NB4 (cell line): Measurements from ENCODE around the gene ARHGAP27.

Source experiments
- CTCF ChIP-seq: IDR thresholded peaks from one replicate; pipeline ENCODE4 v1.5.1; 2012; ENCODE audit warnings: low read depth, low read length
- POLR2A ChIP-seq: IDR thresholded peaks from 2 replicates; pipeline ENCODE4 v1.6.1; 2011; ENCODE audit warnings: mild to moderate bottlenecking; ENCODE audit not compliant: insufficient read length; ENCODE audit errors: extremely low read depth

GRCh38 chr17:45433159-45433535, 477 bp upstream of the ARHGAP27 start:
- no peak for TF ChIP-seq CTCF
- TF ChIP-seq POLR2A = no peak
